ENCODE data around the gene SURF4.
"Not testable (repeated sequence)": the region's sequence is repeated elsewhere in the genome, so short reads cannot be mapped to it uniquely, and the experiment has no call there.

The SURF4 gene

GRCh38 chr9:133331641-133332380 is 44.0 kb downstream of the SURF4 start:
- no peak for DNase-seq

GRCh38 chr9:133331221-133331620 is 44.6 kb downstream of the SURF4 start:
- DNase-seq = no peak

DNA sequence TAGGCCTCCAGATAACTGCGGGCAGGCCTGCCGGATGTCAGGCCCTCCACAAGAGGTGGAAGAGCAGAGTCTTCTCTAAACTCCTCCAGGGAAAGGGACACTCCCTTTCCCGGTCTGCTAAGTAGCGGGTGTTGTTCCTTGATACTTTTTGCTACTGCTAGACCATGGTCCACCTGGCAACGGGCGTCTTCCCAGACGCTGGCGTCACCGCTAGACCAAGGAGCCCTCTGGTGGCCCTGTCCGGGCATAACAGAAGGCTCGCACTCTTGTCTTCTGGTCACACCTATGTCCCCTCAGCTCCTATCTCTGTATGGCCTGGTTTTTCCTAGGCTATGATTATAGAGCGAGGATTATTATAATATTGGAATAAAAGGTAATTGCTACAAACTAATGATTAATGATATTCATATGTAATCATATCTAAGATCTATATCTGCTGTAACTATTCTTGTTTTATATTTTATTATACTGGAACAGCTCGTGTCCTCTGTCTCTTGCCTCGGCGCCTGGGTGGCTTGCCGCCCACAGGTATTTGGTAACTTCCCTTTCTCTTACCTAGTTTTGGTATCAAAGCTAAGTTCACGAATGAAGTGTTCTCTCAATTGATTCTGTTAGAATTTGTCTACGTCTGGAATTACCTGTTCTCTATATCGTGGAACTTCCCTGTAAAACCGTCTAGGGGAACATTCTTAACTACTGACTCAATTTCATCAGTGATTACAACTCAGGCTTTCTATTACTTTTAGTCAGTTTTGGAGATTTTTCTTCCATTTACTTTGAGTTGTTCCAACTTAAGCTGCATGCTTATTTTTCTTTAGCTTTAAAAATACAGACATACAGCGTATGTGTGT is 46.3 kb downstream of the SURF4 start:
- not testable (repeated sequence) for DNase-seq

DNA sequence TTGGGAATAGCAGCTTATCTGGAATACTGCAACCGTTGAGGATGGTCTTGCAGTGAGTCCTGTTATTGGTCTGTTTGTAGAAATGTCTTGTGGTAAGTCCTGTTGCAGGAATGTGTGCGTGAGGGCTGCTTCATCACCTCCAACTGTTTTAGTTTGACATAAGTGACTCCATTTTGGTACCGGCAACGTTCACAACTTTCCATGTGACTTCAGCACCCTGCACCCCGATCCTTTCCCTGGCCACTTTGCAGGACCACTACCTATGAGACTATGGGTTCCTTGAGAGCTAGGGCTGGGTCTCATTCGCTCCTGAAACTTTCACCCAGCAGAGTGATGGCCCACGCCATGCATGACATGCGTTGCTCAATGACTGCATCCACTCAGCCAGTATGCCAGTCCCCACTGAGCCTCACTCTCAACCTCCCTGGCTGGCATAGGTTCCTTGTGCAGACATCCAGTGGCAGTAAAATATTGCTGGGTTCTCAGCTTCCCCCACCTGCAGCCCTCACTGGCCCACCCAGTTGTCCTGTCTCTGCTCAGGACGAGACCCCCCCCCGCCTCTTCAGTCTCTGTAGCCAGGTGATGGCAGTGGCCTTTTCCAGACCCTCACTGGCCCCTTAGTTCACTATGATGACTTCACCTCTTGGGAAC is 47.9 kb downstream of the SURF4 start:
- no peak for DNase-seq

GRCh38 chr9:133327021-133327420 is 48.8 kb downstream of the SURF4 start:
- DNase-seq = not testable (repeated sequence)

DNA sequence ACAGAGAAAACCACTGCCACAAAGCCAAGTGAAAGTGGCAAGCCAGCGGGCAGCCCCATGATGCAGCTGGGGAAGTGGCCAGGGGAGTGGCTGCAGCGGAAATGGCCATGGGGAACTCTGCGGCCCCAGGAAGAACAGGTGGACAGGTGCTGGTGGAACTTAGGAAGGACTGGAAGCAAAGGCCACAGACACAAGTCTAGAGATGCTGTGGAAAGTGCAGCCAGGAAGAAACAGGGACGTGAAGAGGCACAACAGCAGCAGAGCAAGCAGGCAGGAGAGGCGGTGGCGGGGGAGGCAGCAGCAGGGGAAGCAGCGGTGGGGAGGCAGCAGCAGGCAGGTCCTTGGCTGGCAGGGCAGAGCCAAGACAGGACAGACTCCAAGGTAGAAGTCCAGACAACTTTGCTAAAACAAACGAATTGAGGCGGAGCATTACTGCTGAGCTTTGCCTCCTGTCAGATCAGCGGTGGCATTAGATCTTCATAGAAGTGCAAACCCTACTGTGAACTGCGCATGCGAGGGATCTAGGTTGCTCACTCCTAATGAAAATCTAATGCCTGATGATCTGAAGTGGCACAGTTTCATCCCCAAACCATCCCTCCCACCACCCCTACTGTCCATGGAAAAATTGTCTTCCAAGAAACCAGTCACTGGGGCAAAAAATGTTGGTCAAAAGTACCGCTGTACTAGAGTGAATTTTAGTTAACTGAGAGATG is 51.7 kb downstream of the SURF4 start:
- DNase-seq = no peak

DNA sequence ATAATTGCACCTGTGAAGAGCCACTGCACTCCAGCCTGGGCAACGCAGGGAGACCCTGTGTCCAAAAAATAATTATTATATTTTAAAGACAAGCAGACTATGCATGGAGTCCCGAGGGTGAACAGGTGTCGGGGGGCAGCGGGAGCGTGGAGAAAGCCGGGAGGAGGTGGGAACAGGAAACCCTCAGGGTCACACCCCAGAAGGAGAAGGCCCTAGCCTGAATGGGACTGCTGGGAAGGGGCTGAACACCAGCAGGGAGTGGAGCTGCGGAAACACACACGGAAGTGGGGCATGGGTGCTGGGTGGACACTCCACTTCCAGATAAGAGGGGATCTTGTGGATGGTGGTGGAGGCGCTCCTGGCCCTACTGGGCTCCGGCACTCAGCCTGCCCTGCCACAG is 52.6 kb downstream of the SURF4 start:
- DNase-seq = no peak

DNA sequence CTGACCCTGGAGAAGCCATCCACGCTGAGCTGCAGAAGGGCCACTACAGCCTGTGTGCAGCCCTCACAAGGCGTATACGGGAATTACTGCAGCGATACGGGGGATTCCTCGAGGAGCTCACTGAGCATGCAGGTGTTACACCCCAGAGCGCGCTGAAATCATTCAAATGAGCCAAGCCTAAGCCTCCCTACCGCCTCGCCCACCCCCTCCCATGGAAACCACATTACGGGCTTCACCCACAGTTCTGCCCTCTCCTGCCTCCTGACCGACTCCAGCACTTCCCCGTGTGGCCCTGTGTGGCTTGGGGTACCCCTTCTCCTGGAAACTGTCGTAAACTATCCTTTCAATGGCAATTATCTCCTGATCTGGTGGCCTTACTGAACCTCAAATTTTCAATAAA is 53.2 kb downstream of the SURF4 start:
- no peak for DNase-seq

- DNase-seq = no peak
Measured at GRCh38 chr9:133321411-133321935, 54.4 kb downstream of the SURF4 start.

GRCh38 chr9:133320421-133320881 is 55.4 kb downstream of the SURF4 start:
- no peak for DNase-seq

DNA sequence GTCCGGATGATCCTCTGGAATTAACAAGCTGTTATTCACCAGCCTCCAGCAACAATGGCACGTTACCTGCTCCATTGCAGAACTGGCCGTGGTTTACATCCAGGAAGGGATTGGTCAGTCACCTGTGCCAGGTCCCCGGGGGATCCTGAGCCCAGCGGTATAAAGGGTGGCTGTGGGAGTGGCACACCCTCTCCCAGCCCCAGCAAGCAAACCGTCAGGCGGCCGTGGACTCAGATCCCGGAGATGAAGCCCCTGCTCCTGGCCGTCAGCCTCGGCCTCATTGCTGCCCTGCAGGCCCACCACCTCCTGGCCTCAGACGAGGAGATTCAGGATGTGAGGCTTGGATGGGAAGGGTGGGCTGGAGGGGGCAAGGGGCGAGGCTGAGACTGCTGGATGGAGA is 58.3 kb downstream of the SURF4 start:
- DNase-seq = not testable (repeated sequence)

GRCh38 chr9:133315997-133316396 is 59.9 kb downstream of the SURF4 start:
- no peak for DNase-seq
